TTC549 (cell line): ENCODE data around the gene MORN2.
"Not testable (repeated sequence)": the region's sequence is repeated elsewhere in the genome, so short reads cannot be mapped to it uniquely, and the experiment has no call there.

Experiments
- FAIRE-seq: peaks from 2 replicates; lab custom pipeline; 2012; peaks lifted over from hg19 to GRCh38; lab: Jason Lieb, UNC

MORN2 gene

GRCh38 chr2:38875576-38876367 is at the start of gene MORN2, which contains the start of gene DHX57:
Gene MORN2, plus strand, starts transcription at chr2:38875976.
Gene DHX57, minus strand, starts transcription at chr2:38875934. Its CDS starts 7,529 bp downstream, at chr2:38868405.
- FAIRE-seq = no peak

DNA sequence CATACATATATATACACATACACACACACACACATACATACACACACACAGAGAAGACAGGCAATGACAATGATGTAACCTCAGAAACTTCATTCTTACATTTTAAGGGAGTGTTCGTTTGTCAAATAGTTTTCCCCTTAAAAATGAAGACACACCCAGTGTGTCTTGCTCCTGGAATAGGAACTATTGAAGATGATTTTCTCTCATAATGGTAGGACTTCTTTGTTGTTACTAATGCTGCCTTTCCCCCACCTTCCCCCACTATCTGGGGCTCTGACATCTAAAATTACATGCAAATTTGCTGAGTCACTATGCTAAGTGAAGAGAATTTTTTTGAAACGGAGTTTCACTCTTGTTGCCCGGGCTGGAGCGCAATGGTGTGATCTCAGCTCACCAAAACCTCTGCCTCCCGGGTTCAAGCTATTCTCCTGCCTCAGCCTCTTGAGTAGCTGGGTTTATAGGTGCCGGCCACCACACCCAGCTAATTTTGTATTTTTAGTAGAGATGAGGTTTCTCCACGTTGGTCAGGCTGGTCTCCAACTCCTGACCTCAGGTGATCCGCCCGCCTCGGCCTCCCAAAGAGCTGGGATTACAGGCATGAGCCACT is 48.1 kb upstream of the MORN2 start:
- FAIRE-seq = not testable (repeated sequence)

- no peak for FAIRE-seq
Observed at GRCh38 chr2:38828460-38828859, 47.3 kb upstream of the MORN2 start.

DNA sequence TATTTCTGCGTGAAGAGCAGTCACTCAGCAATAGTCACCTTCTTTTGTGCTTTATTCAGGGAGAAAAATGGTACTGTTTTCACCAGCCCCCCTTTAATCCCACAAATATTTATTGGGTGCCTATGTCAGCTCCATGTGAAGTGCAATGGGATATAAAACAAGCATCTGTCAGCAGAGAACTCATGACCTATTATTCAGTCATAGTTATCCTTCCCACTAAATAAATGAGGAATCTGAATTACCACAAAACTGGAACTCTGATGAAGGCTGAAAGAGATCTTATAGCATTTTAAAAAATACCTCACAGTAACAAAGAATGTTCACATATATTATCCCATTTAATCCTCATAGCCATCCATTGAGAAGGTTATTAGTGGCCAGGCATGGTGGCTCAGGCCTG is 45.8 kb upstream of the MORN2 start:
- FAIRE-seq = no peak

- FAIRE-seq = no peak
Observed at GRCh38 chr2:38830526-38831159, 45.1 kb upstream of the MORN2 start.

GRCh38 chr2:38835015-38835601 is 40.7 kb upstream of the MORN2 start:
- FAIRE-seq = peak; percentile 37

DNA sequence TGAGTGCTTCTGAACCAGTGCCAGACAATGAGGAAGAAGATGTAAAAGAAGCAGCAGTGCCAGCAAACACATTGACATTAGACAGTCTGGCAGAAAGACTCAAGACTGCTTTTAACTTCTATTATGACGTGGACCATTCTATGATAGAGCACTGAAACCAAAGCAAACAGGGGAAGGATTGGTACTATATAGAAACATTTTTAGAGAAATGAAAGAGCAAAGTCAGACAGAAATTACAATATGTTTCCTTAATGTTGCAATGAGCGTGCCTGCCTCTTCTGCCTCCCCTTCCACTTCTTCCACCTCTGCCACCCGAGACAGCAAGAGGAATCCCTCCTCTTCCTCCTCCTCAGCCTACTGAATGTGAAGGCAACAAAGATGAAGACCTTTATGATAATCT is 39.8 kb upstream of the MORN2 start:
- FAIRE-seq = no peak

GRCh38 chr2:38836791-38837190 is 39.0 kb upstream of the MORN2 start:
- FAIRE-seq = no peak

GRCh38 chr2:38850045-38850444 is 25.7 kb upstream of the MORN2 start:
- no peak for FAIRE-seq

DNA sequence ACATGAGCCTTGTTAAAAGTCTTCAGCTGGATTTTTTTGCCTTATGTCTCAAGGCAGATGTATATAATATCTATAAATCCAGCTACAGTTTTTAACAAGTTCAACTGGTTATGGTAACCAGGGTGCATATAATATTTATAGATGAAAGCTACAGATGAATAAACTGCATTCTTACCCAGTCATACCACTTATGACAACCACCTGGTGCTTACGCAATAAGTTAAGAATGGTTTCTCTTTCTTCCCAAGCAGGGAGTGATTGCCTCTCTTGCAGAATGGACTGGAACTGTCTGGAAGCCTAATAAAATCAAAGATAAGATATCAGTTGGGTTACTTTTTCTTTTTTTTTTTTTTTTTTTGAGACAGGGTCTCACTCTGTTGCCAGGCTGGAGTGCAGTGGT is 19.6 kb upstream of the MORN2 start:
- FAIRE-seq = no peak

DNA sequence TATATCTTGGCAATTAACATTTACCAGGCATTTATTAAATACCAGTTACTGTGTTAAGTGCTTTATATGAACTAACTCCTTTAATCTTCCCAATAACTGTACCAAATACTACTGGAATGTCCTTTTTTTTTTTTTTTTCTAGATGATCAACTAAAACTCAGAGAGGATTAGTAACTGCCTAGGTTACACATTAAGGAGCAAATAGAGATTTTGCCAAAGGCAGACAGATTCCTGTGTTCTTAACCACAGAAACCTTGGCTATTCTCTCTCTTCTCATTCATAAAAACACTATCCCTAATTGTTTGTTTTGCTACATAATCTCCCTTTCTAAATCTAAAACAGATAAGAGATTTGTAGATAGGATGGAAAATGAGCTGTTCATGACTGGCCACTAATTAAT is 13.3 kb upstream of the MORN2 start:
- no peak for FAIRE-seq

DNA sequence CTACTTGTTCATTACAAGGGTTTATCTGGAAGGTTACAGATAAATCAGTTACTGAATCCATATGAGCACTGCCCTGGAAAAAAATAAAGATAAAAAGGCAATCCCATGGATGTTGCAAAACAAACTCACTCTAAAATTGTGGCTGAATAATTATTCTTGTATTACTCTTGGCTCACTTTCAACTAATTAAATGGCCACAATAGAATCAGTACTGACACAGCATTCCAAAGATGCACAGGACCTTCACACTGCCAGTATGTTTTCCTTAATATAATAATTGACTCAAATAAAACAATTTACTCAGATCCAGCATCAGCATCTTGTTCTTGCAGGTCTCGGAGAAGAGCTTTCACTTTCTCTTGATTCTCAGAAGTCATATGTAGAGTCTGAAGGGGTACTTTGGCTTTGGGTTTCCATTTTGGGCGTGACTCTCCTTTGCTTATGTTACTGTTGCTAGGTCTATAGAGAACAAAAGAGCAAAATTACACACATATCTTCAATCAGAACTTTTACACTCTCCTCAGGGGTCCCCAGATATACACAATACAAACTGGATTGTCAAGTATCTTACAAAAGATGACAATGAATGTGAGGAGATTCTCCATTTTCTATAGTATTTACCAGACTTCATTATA is 12.6 kb upstream of the MORN2 start:
- FAIRE-seq = no peak

GRCh38 chr2:38866773-38867443 is 8.9 kb upstream of the MORN2 start:
- FAIRE-seq = no peak

DNA sequence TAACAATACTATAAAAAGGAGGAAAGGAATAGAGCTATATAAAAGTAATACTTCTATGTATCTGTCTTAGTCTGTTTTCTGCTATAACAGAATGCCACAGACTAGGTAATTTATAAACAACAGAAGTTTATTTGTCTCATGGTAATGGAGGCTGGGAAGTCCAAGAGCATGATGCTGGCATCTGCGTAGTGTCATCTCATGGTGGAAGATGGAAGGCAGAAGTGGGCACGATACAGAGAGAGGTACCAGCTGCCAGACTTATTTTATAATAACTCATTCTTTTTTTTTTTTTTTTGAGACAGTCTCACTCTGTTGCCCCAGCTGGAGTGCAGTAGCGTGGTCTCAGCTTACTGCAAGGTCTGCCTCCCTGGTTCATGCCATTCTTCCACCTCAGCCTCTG is 4.3 kb upstream of the MORN2 start:
- FAIRE-seq = no peak

DNA sequence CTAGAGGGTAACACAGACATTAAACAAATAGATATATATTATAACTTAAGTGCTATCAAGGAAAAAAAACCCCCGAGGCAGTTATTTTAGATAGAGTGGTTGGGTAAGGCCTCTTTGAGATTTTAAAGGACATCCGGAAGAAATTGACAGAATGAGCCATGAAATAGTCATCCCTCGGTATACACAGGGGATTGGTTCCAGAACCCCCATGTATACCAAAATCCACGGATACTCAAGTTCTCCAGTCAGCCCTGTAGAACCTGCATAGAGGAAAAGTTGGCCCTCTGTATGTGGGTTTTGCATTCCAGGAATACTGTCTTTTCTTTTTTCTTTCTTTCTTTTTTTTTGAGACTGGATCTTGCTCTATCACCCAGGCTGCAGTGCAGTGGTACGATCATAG is 2.0 kb upstream of the MORN2 start:
- no peak for FAIRE-seq

GRCh38 chr2:38875227-38875575 is 575 bp upstream of the MORN2 start:
- FAIRE-seq = no peak

DNA sequence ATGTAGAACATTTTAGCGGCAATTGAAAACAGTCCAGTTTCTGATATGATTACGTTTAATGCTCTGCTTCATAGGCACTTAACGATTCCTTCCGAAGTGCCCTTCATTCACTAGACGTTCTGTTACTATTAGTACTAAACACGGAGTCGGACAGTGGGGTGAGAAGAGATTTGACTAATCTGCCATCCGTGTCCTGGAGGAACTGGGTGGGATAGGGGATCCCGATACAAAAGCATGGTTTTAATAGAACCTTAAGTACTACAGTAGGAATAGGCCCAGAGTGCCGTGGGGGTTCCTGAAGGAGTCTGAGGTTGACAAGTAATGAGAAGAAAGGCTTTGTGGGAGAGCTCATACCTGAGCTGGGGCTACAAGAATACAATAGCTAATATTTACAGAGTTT is 631 bp downstream of the MORN2 start:
- FAIRE-seq = no peak

- FAIRE-seq = no peak
Observed at GRCh38 chr2:38886063-38886462, 10.3 kb downstream of the MORN2 start.

- no peak for FAIRE-seq
Observed at GRCh38 chr2:38887347-38887746, 11.6 kb downstream of the MORN2 start.

DNA sequence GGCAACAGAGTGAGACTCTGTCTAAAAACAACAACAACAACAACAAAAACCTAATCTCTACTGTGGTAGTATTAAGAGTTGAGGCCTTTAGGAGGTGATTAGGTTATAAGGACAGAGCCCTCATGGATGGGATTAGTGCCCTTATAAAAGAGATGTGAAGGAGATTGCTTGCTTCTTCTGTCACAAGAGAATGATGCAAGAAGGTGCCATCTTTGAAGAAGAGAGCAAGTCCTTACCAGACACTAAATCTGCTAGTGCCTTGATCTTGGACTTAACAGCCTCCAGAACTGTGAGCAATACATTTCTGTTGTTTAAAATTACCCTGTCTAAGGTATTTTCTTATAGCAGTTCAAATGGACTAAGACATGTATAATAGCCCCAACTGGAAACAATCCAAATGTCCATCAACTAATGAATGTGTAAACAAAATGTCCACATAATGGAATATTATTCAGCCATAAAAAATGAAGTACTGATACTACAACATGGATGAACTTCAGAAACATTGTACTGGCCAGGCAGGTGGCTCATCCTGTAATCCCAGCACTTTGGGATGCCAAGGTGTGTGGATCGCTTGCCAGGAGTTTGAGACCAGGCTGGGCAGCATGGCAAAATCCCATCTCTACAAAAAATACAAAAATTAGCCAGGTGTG is 12.3 kb downstream of the MORN2 start:
- FAIRE-seq = no peak

- FAIRE-seq = peak; percentile 64
Observed at GRCh38 chr2:38889045-38889444, 13.3 kb downstream of the MORN2 start.

DNA sequence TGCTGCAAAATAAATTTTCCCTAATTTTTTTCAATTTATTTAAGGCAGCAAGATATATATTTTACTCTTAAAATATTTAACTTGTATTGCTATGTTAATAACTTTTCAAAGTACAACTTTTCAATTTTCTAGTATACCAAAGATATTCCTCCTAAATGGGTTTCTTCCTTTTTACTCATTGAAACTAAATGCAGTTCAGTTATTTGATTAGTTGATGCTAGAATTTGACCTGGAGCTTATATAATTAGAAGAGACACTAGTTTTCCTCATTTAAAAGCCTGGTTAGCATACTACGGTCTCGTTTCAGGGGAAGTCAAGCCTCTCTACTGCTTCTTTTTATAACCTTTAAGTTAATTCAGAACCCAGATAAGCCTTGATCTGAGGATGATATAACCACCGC is 13.8 kb downstream of the MORN2 start, which contains the start of gene ARHGEF33:
Gene ARHGEF33, plus strand, starts transcription at position 301 of the 400 bp plus-strand sequence. CDS start 29,573 bp downstream, outside the sequence.
- peak; percentile 58 for FAIRE-seq
